AG04450 (cell line): Measurements from ENCODE around the gene TUBGCP2. TPM values are rescaled to one million over a fixed set of nuclear protein-coding genes. Genes with fewer than 3 reads are reported as not detected.

Experiments
- CTCF ChIA-PET: fragments of 300-600, 350-600 bp; formaldehyde crosslinking; extraction: SDS; loops from one replicate; lab custom pipeline; 2022; ENCODE audit warnings: antibody characterized with exemption, inconsistent platforms; lab: Charles Lee
- POLR2A ChIA-PET: fragments of 350-600 bp; formaldehyde crosslinking; extraction: SDS; loops from one replicate; lab custom pipeline; 2021; ENCODE audit warnings: antibody characterized with exemption, inconsistent platforms; lab: Yijun Ruan, JAX
- DNase-seq: peaks from one replicate; pipeline ENCODE4 v3.0.0-alpha.2; 2011; ENCODE audit warnings: low read depth, low spot score
- H3K27ac ChIP-seq: one replicate; pipeline ENCODE4 v1.5.1; 2012; ENCODE audit warnings: low read depth, low read length, control low read depth
- H3K27me3 ChIP-seq: one replicate; pipeline ENCODE4 v1.6.0; 2012; ENCODE audit warnings: low read length; ENCODE audit not compliant: control insufficient read depth, insufficient read depth
- H3K4me3 ChIP-seq: 2 replicates; pipeline ENCODE4 v1.5.1; 2011; ENCODE audit warnings: mild to moderate bottlenecking, low read depth, low read length, control low read depth
- H3K9me3 ChIP-seq: 2 replicates; pipeline ENCODE4 v1.5.1; 2012; ENCODE audit warnings: low read length; ENCODE audit not compliant: control insufficient read depth, insufficient read depth
- polyA plus RNA-seq: library from polyadenylated mRNA; depleted of rRNA; stranded (reverse); fragments of >200 nt; gene quantifications from 2 replicates; pipeline ENCODE4 v1.2.3, GENCODE V29; 2011
- TF ChIP-seq, protein P1 (sequence below): IDR thresholded peaks from 2 replicates; pipeline ENCODE4 v1.5.1; 2011; ENCODE audit warnings: low read depth, low read length, control low read depth, inconsistent platforms

Gene TUBGCP2
- polyA plus RNA-seq, 1 experiment = 40.0 TPM

GRCh38 chr10:133281628-133282372, 26.9 kb downstream of the TUBGCP2 start:
- DNase-seq = no peak
- CTCF ChIA-PET = no interaction called here
- POLR2A ChIA-PET = no interaction called here
- Histone ChIP-seq H3K27ac (no peak overlapping the region), H3K4me3 (no peak overlapping the region), H3K9me3 (no peaks in the 10 kb centered on the region; the same call in 1 of the 2 replicates), H3K27me3 (no peaks in the 10 kb centered on the region)
- TF ChIP-seq, protein P1, sequence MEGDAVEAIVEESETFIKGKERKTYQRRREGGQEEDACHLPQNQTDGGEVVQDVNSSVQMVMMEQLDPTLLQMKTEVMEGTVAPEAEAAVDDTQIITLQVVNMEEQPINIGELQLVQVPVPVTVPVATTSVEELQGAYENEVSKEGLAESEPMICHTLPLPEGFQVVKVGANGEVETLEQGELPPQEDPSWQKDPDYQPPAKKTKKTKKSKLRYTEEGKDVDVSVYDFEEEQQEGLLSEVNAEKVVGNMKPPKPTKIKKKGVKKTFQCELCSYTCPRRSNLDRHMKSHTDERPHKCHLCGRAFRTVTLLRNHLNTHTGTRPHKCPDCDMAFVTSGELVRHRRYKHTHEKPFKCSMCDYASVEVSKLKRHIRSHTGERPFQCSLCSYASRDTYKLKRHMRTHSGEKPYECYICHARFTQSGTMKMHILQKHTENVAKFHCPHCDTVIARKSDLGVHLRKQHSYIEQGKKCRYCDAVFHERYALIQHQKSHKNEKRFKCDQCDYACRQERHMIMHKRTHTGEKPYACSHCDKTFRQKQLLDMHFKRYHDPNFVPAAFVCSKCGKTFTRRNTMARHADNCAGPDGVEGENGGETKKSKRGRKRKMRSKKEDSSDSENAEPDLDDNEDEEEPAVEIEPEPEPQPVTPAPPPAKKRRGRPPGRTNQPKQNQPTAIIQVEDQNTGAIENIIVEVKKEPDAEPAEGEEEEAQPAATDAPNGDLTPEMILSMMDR = no peak

DNA sequence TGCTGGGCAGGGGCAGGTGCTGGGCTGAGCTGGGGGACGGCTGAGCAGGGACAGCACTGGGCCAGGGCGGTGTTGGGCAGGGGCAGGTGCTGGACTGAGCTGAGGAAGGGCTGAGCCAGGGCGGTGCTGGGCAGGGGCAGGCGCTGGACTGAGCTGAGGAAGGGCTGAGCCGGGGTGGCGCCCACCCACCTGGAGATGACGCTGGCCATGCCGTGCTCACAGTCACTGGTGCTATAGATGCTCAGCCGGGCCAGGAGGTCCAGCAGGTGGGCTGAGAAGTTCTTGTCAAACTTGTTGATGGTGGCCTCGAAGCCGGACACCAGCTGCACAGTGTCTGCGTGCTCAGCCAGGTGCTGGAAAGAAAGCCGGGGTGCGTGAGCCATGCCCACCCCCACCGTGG, 27.6 kb downstream of the TUBGCP2 start:
- DNase-seq = no peak
- Histone ChIP-seq H3K27me3 (peaks cover 3% of the 10 kb centered on the region), H3K9me3 (no peaks in the 10 kb centered on the region; the same call in 1 of the 2 replicates), H3K27ac (no peak overlapping the region), H3K4me3 (no peak overlapping the region)
- TF ChIP-seq, protein P1 = no peak
- ChIA-PET CTCF (no interaction called here), POLR2A (no interaction called here)

DNA sequence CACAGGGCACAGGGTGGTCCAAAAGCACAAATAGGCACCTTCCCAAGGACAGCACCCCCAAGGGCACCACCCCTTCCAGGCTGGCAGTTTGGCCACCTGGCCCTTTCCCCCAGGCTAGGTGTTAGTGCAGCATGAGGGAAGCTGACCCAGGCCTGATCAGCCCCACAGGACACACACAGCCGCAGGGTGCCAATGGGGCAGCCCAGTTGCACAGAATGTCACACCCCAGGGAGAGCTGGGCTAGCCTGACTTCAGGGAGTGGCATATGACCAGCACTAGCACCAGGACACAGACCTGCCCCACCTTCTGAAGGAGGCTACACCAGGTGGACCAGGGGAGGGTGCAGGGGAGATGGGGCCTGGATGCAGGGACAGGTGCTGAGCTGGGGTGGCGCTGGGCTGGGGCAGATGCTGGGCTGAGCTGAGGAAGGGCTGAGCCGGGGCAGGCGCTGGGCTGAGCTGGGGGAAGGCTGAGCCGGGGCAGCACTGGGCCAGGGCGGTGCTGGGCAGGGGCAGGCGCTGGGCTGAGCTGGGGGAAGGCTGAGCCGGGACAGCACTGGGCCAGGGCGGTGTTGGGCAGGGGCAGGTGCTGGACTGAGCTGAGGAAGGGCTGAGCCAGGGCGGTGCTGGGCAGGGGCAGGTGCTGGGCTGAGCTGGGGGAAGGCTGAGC, 28.1 kb downstream of the TUBGCP2 start:
- TF ChIP-seq, protein P1 = no peak
- ChIA-PET CTCF (no interaction called here), POLR2A (no interaction called here)
- Histone ChIP-seq H3K9me3 (no peaks in the 10 kb centered on the region; the same call in 1 of the 2 replicates), H3K4me3 (no peak overlapping the region), H3K27me3 (peaks cover 8% of the 10 kb centered on the region), H3K27ac (no peak overlapping the region)
- DNase-seq = no peak

- ChIA-PET POLR2A (no interaction called here), CTCF (no interaction called here)
- no peak for DNase-seq
- TF ChIP-seq, protein P1 = no peak
- Histone ChIP-seq H3K9me3 (no peaks in the 10 kb centered on the region; the same call in 1 of the 2 replicates), H3K27ac (no peak overlapping the region), H3K27me3 (peaks cover 14% of the 10 kb centered on the region), H3K4me3 (no peak overlapping the region)
Observed at GRCh38 chr10:133279326-133280226, 29.1 kb downstream of the TUBGCP2 start.
